GM13977 (cell line): Measurements from ENCODE around the gene WAPL.
"Not testable (repeated sequence)": the region's sequence is repeated elsewhere in the genome, so short reads cannot be mapped to it uniquely, and the experiment has no call there.

Experiments
- DNase-seq: peaks from one replicate; pipeline ENCODE4 v3.0.0; 2012; ENCODE audit warnings: low spot score
- in situ Hi-C: fragments of 300-500 bp; cut with MboI; formaldehyde crosslinking; loops from one replicate; pipeline ENCODE4 v1.12.0; 2022; ENCODE audit warnings: low sequenced_read_pairs, low pct_unique_long_range_greater_than_20kb, mixed read lengths, inconsistent platforms; ENCODE audit not compliant: unreplicated experiment
- TF ChIP-seq, protein P1 (sequence below): IDR thresholded peaks from 2 replicates; pipeline ENCODE4 v1.5.1; 2012; ENCODE audit warnings: mild to moderate bottlenecking, control low read depth; ENCODE audit not compliant: insufficient read depth; ENCODE audit errors: extremely low read depth, missing control alignments

WAPL gene

DNA sequence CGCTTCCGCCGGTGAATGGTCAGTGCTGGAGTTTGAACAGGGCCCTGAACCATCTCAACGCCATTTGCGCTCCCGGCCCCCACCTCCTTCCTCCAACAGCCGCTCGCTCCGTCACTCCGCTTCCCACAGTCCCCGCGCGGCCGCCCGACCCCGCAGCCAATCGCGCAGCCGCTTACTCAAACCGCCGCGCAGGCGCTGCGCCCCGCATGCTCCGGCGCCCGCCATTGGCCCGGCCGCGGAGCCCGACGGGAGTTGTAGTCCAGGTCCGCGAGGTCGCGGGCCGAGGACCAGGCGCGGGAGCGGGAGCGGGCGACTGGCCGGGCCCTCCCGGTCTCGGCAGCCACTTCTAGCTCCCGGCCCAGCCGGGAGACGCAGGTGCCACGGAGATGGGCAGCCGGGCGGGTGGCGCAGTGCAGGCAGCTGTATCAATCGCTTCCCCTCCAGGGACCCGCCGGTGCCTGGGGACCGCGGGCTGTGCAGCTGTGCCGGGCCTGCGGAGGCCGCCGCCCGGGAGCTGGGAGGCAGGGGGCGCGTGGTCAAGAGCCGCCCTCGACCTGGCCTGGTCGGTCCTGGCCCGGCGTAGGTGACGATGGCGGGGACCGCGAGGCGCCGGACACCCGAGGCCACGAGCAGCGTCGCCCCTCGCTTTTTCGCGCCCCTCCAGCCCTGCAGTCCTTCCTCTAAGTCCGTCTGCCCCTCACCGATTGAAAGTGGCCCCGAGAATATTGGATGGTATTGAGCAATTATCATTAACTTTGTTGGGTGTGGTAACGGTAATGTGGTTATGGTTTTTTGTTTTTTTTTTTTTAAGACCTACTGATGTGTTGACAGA lies at the start of gene WAPL:
WAPL (minus strand) TSS at position 115 of the 832 bp plus-strand sequence. CDS start 3,723 bp downstream, outside the sequence.
- in situ Hi-C loops, result no loop called here
- DNase-seq, result peak; percentile 99
- TF ChIP-seq, protein P1, sequence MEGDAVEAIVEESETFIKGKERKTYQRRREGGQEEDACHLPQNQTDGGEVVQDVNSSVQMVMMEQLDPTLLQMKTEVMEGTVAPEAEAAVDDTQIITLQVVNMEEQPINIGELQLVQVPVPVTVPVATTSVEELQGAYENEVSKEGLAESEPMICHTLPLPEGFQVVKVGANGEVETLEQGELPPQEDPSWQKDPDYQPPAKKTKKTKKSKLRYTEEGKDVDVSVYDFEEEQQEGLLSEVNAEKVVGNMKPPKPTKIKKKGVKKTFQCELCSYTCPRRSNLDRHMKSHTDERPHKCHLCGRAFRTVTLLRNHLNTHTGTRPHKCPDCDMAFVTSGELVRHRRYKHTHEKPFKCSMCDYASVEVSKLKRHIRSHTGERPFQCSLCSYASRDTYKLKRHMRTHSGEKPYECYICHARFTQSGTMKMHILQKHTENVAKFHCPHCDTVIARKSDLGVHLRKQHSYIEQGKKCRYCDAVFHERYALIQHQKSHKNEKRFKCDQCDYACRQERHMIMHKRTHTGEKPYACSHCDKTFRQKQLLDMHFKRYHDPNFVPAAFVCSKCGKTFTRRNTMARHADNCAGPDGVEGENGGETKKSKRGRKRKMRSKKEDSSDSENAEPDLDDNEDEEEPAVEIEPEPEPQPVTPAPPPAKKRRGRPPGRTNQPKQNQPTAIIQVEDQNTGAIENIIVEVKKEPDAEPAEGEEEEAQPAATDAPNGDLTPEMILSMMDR, result peak; percentile 0

GRCh38 chr10:86569335-86569734 lies 47.7 kb upstream of the WAPL start:
- TF ChIP-seq, protein P1, result no peak

DNA sequence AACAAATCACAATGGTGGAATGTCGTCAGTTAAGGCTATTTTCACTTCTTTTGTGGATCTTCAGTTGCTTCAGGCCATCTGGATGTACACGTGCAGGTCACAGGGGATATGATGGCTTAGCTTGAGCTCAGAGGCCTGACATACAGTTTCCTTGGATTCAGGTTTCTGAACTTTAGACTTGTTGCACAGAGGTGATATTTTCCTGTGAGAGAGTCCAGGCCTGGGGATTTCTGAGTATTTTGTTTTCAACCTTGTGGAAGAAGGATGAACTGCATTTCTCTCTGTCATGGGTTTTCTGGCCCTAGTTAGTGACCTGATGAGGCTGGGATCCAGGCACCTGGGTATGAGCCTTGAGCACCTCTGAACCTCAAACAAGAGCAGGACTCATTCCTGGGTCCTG lies 44.9 kb upstream of the WAPL start:
- DNase-seq, in situ Hi-C loops: not testable (repeated sequence)

More at GRCh38 chr10:86569335-86569734, 47.7 kb upstream of the WAPL start:
- in situ Hi-C loops, result no loop called here
- DNase-seq, result no peak

DNA sequence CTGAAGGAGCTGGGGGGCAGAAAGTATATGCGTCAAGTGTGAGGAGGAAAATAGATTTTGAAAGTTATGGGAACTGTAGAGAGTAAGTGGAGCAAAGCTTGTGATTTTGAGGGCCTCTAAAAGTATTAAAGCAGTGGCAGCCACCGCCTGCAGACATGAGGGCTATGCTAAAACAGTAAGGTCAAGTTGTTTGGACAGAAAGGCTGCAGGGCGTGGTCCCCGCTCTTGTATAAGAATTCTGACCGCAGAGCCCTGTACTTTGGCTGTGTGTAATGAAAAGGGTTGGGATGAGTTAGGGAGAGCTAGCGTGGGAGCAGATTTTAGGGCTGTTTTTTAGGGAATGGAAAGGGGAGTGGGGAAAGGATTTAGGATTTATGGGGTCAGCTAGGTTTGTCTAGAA lies 41.7 kb upstream of the WAPL start:
- DNase-seq, in situ Hi-C loops: not testable (repeated sequence)

GRCh38 chr10:86558695-86559094 lies 37.1 kb upstream of the WAPL start:
- in situ Hi-C loops, DNase-seq: not testable (repeated sequence)

- in situ Hi-C loops, result no loop called here
- DNase-seq, result no peak
- TF ChIP-seq, protein P1, result no peak
Measured at GRCh38 chr10:86556933-86557649, 35.5 kb upstream of the WAPL start.

DNA sequence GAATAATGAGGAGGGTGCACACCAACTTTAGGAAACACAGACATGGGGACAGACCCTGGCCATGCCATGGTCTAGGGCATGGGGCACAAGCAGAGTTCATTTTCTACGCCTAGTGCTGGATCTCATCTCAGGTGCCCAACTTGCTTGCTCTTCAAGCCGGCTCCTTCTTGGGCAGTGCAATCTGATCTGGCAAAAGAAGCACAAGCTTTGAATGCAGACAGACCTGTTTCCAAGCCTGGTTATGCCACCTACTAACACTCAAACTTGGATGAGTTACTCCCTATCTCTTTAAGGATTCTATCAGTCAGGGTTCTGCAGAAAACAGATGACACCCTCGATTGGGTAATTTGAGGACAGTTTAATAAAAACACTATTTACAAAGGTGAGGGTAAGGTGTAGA lies 34.9 kb upstream of the WAPL start:
- in situ Hi-C loops, result no loop called here
- DNase-seq, result no peak
- TF ChIP-seq, protein P1, result no peak

- DNase-seq, result no peak
- in situ Hi-C loops, result no loop called here
- TF ChIP-seq, protein P1, result no peak
Measured at GRCh38 chr10:86553639-86554038, 32.0 kb upstream of the WAPL start.
